Ishikawa (cell line): Measurements from ENCODE around the gene ZHX3.

Source experiments
- EP300 ChIP-seq: IDR thresholded peaks from 2 replicates; pipeline ENCODE4 v1.6.1; 2012; ENCODE audit warnings: borderline replicate concordance
- TCF12 ChIP-seq: IDR thresholded peaks from 2 replicates; pipeline ENCODE4 v1.6.1; 2012; ENCODE audit warnings: low read depth
- YY1 ChIP-seq: IDR thresholded peaks from 2 replicates; pipeline ENCODE4 v1.6.1; 2012; ENCODE audit warnings: low read depth

DNA sequence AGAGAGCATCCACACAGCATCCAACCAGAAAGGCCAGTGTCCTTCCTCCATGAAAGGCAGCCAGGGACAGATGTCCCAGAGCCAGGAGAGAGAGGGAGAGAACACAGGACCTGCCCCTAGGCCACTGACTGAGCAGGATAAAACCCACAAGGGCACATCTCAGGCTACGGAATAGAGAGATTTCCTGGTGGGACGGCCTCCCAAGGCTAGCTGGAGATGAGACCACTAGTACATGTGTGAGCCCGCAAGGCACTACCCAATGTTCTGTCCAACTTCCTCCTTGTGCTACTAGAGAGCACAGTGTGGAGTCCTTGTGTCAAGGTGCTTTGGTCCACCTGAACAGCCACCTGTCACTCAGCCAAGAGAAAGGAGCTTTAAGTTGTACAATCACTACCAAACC is 136.0 kb downstream of the ZHX3 start:
- TF ChIP-seq EP300 (no peak), YY1 (no peak), TCF12 (no peak)
